Measurements from ENCODE around the gene DELE1. TPM values are rescaled to one million over a fixed set of nuclear protein-coding genes. Genes with fewer than 3 reads are reported as not detected.

DELE1 gene
- total RNA-seq, 1 donor from 2014 or later = 43.4 TPM

GRCh38 chr5:141957367-141957996 is 33.8 kb downstream of the DELE1 start:
- DNase-seq (ENCODE audit: low read depth in 2 of 2) = no peak

- peak; percentile 90 to 95 for DNase-seq (ENCODE audit: low read depth in 2 of 2)
Measured at GRCh38 chr5:141958113-141958512, 34.4 kb downstream of the DELE1 start, which contains the start of gene PCDH12. Gene PCDH12 (minus strand): TSS chr5:141958202. CDS start chr5:141957851, 351 bp downstream.

- DNase-seq (ENCODE audit: low read depth in 2 of 2) = peak in 1 of 2 donors; percentile 41
Measured at GRCh38 chr5:141958546-141959172, 35.0 kb downstream of the DELE1 start.

- peak in 1 of 2 donors; percentile 50 for DNase-seq (ENCODE audit: low read depth in 2 of 2)
Measured at GRCh38 chr5:141960018-141960417, 36.3 kb downstream of the DELE1 start.

GRCh38 chr5:141960449-141961323 is 37.0 kb downstream of the DELE1 start:
- peak; percentile 75 to 80 for DNase-seq (ENCODE audit: low read depth in 2 of 2)

GRCh38 chr5:141961466-141961865 is 37.8 kb downstream of the DELE1 start:
- DNase-seq (ENCODE audit: low read depth in 2 of 2) = no peak

- DNase-seq (ENCODE audit: low read depth in 2 of 2) = no peak
Measured at GRCh38 chr5:141963701-141964100, 40.0 kb downstream of the DELE1 start.

- no peak for DNase-seq (ENCODE audit: low read depth in 2 of 2)
Measured at GRCh38 chr5:141965071-141965470, 41.4 kb downstream of the DELE1 start.

- no peak for DNase-seq (ENCODE audit: low read depth in 2 of 2)
Measured at GRCh38 chr5:141966275-141966962, 42.7 kb downstream of the DELE1 start.

- DNase-seq (ENCODE audit: low read depth in 2 of 2) = no peak
Measured at GRCh38 chr5:141966963-141967333, 43.3 kb downstream of the DELE1 start.

- DNase-seq (ENCODE audit: low read depth in 2 of 2) = peak; percentile 82 to 96
Measured at GRCh38 chr5:141968914-141969608, 45.4 kb downstream of the DELE1 start, which contains the start of gene RNF14. Gene RNF14 (plus strand): TSS chr5:141969105. CDS start chr5:141973589, 4,484 bp downstream.

- no peak for DNase-seq (ENCODE audit: low read depth in 2 of 2)
Measured at GRCh38 chr5:141969783-141970771, 46.4 kb downstream of the DELE1 start.

- DNase-seq (ENCODE audit: low read depth in 2 of 2) = no peak
Measured at GRCh38 chr5:141973871-141974595, 50.4 kb downstream of the DELE1 start.

GRCh38 chr5:141976176-141976575 is 52.5 kb downstream of the DELE1 start:
- no peak for DNase-seq (ENCODE audit: low read depth in 2 of 2)

- DNase-seq (ENCODE audit: low read depth in 2 of 2) = no peak
Measured at GRCh38 chr5:141978389-141978788, 54.7 kb downstream of the DELE1 start.

- DNase-seq (ENCODE audit: low read depth in 2 of 2) = no peak
Measured at GRCh38 chr5:141982626-141983025, 59.0 kb downstream of the DELE1 start.

- DNase-seq (ENCODE audit: low read depth in 2 of 2) = no peak
Measured at GRCh38 chr5:141986072-141986471, 62.4 kb downstream of the DELE1 start.

- DNase-seq (ENCODE audit: low read depth in 2 of 2) = no peak
Measured at GRCh38 chr5:141989720-141990119, 66.0 kb downstream of the DELE1 start.
